SU-DHL-6 (cell line): ENCODE data around the gene TOR4A.

Experiments
- H2AFZ ChIP-seq: fragments of 200-600 bp; sonication (generic); 2 replicates; pipeline ENCODE4 v1.6.1; 2014; ENCODE audit warnings: low read depth, mild to moderate bottlenecking, moderate library complexity, mixed read lengths, antibody characterized with exemption, low read length; ENCODE audit not compliant: severe bottlenecking
- H3F3A ChIP-seq: fragments of 200-600 bp; shearing (Covaris generic); 2 replicates; pipeline ENCODE4 v1.6.0; 2016; ENCODE audit warnings: antibody characterized with exemption, mild to moderate bottlenecking; ENCODE audit not compliant: insufficient read depth
- H3K27ac ChIP-seq: fragments of 200-600 bp; sonication (generic); 2 replicates; pipeline ENCODE4 v1.5.1; 2016; ENCODE audit warnings: low read depth, mild to moderate bottlenecking, low read length, moderate library complexity, mixed read lengths
- H3K27me3 ChIP-seq: fragments of 200-600 bp; sonication (generic), shearing (Covaris generic); 2 replicates; pipeline ENCODE4 v1.6.0; 2014; ENCODE audit warnings: mild to moderate bottlenecking, low read length
- H3K36me3 ChIP-seq: fragments of 200-600 bp; sonication (generic); 2 replicates; pipeline ENCODE4 v1.6.1; 2014; ENCODE audit warnings: mild to moderate bottlenecking, low read length, mixed read lengths
- H3K4me2 ChIP-seq: fragments of 300-600, 200-600 bp; shearing (Covaris generic), sonication (generic); 2 replicates; pipeline ENCODE4 v1.6.0; 2014; ENCODE audit warnings: low read length, low read depth, mild to moderate bottlenecking; ENCODE audit not compliant: poor library complexity, severe bottlenecking
- H3K4me3 ChIP-seq: fragments of 200-600 bp; sonication (generic); 2 replicates; pipeline ENCODE4 v1.5.1; 2014; ENCODE audit warnings: antibody characterized with exemption, low read length, mild to moderate bottlenecking, mixed read lengths; ENCODE audit not compliant: insufficient read depth, poor library complexity, severe bottlenecking
- H3K79me2 ChIP-seq: fragments of 200-600 bp; sonication (generic); 2 replicates; pipeline ENCODE4 v1.6.1; 2014; ENCODE audit warnings: mild to moderate bottlenecking, low read length, moderate library complexity; ENCODE audit not compliant: insufficient read depth
- H3K9ac ChIP-seq: fragments of 200-600 bp; sonication (generic); 2 replicates; pipeline ENCODE4 v1.7.0; 2014; ENCODE audit warnings: mild to moderate bottlenecking, low read length
- H3K9me2 ChIP-seq: fragments of 200-600 bp; sonication (generic); replicated peaks from 2 replicates; pipeline ENCODE4 v1.6.1; 2014; ENCODE audit warnings: low read length; ENCODE audit not compliant: insufficient read depth
- H3K9me3 ChIP-seq: fragments of 200-600 bp; sonication (generic); 2 replicates; pipeline ENCODE4 v1.6.1; 2014; ENCODE audit warnings: low read length, mixed read lengths; ENCODE audit not compliant: insufficient read depth
- H4K20me1 ChIP-seq: fragments of 200-600 bp; sonication (generic); 2 replicates; pipeline ENCODE4 v1.6.1; 2014; ENCODE audit warnings: low read depth, mild to moderate bottlenecking, antibody characterized with exemption, low read length, moderate library complexity, mixed read lengths
- CTCF ChIP-seq: fragments of 200-600 bp; sonication (generic); IDR thresholded peaks from one replicate; pipeline ENCODE4 v1.5.1; 2017; ENCODE audit warnings: antibody characterized with exemption, mild to moderate bottlenecking, low read length, moderate library complexity; ENCODE audit not compliant: insufficient read depth, poor library complexity, severe bottlenecking
- EZH2phosphoT487 ChIP-seq: fragments of 200-600 bp; sonication (generic), shearing (Covaris generic); conservative IDR thresholded peaks from 2 replicates; pipeline ENCODE4 v1.6.1; 2018; ENCODE audit warnings: mild to moderate bottlenecking, antibody characterized with exemption, low read length, moderate library complexity, mixed read lengths

TOR4A gene

GRCh38 chr9:137276473-137277328 lies 825 bp upstream of the TOR4A start:
- Histone ChIP-seq H3K79me2 (no peaks in the 10 kb centered on the region), H3K36me3 (no peaks in the 10 kb centered on the region), H3K27me3 (no peaks in the 10 kb centered on the region), H3K4me3 (peak overlapping the region; percentile 47), H3K27ac (peak overlapping the region; percentile 62), H3K9ac (peak overlapping the region; percentile 55), H3F3A (no peaks in the 10 kb centered on the region), H3K9me3 (no peaks in the 10 kb centered on the region), H3K9me2 (no peaks in the 10 kb centered on the region), H4K20me1 (no peaks in the 10 kb centered on the region), H3K4me2 (peak overlapping the region; percentile 67), H2AFZ (no peak overlapping the region)
- TF ChIP-seq EZH2phosphoT487, result no peak
- TF ChIP-seq CTCF, result no peak

- Histone ChIP-seq H4K20me1 (no peaks in the 10 kb centered on the region), H3K79me2 (no peaks in the 10 kb centered on the region), H3K4me2 (peak overlapping the region; percentile 67)
These were observed 655 bp downstream of the TOR4A start for GRCh38 chr9:137278061-137278701.

More at GRCh38 chr9:137278061-137278701, 655 bp downstream of the TOR4A start:
- TF ChIP-seq CTCF (no peak), EZH2phosphoT487 (no peak)
- H3K4me3 ChIP-seq, result peak overlapping the region; percentile 47
- peak overlapping the region; percentile 62 for H3K27ac ChIP-seq
- no peaks in the 10 kb centered on the region for H3K9me2 ChIP-seq
- no peaks in the 10 kb centered on the region for H3K27me3 ChIP-seq
- H3F3A ChIP-seq, result peaks cover 7% of the 10 kb centered on the region; the same call in 1 of the 2 replicates
- H2AFZ ChIP-seq, result no peak overlapping the region
- H3K36me3 ChIP-seq, result no peaks in the 10 kb centered on the region
- H3K9me3 ChIP-seq, result no peaks in the 10 kb centered on the region
- peak overlapping the region; percentile 55 for H3K9ac ChIP-seq
